GM12872 (cell line): ENCODE results near the gene MRPL37.

Source experiments
- TF ChIP-seq, protein P1 (sequence below): IDR thresholded peaks from 3 replicates; pipeline ENCODE4 v1.5.1; 2011; ENCODE audit warnings: low read depth, mild to moderate bottlenecking, low read length, moderate library complexity; ENCODE audit not compliant: insufficient read depth

The MRPL37 gene

DNA sequence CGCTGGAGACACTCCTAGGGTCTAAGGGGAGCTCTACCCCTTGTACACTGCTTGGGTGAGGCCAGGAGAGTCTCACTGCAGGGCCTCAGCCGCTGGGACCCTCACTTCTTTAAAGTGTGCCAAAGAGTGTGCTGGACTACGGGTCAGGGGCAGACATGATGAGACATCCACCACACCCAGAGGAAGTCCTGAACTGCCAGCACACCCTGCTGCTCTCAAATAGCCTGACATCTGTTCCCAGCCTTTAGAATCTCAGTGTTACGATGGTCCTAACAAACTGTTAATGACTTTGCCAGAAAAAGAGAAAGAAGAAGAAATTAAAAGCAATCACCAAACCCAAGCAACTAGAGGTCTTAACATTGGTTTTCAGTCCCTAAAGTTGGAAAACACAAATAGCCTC is 49.0 kb downstream of the MRPL37 start:
- TF ChIP-seq, protein P1, sequence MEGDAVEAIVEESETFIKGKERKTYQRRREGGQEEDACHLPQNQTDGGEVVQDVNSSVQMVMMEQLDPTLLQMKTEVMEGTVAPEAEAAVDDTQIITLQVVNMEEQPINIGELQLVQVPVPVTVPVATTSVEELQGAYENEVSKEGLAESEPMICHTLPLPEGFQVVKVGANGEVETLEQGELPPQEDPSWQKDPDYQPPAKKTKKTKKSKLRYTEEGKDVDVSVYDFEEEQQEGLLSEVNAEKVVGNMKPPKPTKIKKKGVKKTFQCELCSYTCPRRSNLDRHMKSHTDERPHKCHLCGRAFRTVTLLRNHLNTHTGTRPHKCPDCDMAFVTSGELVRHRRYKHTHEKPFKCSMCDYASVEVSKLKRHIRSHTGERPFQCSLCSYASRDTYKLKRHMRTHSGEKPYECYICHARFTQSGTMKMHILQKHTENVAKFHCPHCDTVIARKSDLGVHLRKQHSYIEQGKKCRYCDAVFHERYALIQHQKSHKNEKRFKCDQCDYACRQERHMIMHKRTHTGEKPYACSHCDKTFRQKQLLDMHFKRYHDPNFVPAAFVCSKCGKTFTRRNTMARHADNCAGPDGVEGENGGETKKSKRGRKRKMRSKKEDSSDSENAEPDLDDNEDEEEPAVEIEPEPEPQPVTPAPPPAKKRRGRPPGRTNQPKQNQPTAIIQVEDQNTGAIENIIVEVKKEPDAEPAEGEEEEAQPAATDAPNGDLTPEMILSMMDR, result no peak

DNA sequence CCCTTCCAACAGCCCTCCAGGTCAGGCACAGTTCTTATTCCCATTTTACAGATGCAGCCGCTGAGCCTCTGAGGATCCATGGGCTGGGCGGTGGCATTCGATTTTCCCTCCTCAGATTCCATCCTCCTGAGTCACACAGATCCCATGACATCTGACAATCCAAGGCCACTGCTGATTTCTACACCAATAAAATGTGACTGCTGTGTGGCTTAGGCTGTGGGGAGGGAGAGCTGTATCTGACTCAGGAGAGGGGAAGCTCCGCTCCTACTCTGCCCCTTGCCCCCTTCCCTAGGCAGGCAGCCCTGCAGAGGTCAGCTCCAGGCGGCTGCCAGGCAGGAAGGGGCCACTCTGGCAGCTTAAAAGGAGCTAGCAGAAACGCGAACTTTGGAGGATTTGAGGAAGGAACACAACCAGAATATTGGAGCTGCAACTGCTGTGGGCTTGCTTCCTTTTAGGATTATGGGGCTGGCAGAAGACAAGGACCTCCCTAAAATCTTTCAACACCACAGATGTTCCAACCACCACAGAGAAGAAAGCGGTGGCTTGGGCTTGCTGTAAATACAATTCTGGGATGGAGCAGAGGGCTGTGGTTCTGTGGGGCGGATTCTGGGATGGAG is 50.0 kb downstream of the MRPL37 start:
- TF ChIP-seq, protein P1, result no peak

DNA sequence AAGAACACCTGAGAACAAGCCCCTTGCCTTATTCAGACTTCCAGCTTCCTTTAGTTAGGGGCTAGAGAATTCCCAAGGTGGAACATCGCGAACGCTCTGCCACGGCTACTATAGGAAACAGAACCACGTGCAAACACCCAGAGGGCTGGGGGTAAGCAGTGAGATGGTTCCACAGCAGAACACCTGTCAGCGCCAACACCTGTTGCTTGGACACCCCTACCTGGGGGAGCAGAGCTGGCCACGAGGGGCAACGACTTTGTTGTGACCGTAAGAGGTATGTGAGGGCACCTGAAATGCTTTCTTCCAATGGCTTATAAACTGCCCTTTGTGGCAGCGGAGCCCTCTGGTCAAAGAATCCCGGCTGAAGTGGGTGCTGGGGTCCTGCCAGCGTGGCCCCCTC is 50.7 kb downstream of the MRPL37 start:
- TF ChIP-seq, protein P1, result no peak

DNA sequence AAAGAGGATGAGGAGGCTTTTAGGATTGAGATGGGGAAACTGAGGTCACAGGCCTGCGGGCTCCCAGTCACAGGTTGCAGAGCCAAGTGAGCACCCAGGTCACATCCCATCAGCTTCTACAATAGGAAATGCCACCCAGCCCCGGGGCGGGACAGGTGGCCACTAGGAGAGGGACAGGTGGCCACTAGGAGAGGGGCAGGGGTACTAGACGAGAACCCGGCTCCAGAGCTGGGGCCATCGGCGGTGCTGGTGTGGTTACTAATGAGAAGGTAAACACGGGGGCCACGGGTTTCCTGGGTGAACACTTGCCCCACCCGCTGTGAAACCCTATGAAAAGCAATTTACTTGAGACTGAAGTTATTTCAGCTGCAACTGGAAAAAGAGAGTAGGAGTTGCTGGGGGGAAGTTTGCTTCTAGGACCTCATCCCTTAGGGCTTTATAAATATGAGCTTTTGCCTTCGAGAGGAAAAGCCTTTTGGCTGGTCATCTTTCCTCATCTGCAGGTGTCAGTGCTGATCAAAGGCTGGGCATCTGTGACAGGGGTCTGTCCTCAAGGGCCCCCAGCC is 52.5 kb downstream of the MRPL37 start:
- TF ChIP-seq, protein P1, result no peak

DNA sequence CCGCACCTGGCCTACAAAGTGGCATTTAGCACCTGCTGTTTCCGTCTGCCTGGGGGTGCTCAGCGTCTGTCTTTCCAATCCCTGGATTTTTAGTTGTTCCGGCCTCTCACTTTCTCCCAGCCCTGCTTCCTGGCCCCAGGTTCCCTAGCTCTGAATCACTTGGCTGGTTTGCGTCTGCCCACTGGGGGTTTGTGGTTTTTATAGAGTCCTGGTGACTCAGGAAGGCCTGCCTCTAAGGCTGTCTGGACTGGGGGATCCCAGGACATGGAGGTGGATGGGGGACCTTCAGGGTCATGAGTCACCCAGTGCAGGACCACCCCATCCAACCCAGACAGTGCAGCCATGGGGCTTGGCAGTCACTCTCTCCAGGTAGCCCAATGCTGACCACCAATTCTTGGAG is 53.5 kb downstream of the MRPL37 start:
- TF ChIP-seq, protein P1, result no peak

DNA sequence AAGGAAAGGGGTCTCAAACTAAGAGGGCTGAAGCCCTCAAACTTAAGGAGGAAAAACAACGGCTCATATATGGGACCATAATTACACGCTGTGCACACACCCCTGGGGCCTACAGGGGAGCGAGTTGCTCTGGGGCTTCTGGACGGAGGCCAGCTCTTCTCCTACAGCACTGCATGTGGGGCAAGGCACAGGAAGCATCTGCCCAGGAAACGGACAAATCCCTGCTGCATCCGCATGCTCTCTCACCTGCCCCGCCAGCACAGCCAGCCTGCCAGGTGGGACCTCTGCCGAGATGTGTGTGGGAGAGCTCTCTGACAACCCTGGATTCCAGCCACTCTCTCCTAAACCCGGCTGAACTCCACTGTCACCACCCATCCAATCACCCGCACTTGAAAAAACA is 54.1 kb downstream of the MRPL37 start:
- TF ChIP-seq, protein P1, result no peak

DNA sequence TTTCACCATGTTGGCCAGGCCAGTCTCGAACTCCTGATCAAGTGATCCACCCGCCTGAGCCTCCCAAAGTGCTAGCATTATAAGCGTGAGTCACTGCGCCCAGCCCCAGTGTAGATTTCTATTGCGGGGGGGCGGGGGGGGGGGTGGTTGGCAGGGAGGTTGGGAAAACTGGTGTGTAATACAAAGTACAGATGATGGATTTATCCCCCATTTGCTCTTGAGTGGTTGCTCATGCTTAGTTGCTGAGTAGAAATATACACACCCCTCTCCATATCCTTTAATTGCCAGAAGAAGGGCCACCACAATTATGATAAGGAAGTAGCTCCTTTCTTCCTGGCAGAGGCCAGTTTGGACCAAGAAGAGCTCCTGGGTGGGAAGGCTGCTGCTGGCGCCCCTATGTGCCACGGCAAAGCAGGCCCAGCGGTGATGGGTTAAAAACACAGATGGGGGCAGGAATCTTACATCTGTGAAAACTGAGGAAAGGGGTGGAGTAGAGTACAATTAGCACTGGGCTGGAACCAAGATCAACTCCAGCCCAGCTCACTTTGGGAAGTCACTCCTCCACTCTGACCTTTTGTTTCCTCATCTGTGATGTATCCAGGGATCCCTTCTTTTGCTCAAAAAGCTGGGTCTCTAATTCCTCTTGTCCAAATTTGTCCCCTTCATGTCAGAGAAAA is 55.2 kb downstream of the MRPL37 start:
- TF ChIP-seq, protein P1, result no peak
